ENCODE data around the gene LGALS12. TPM values are rescaled to one million over a fixed set of nuclear protein-coding genes. Genes with fewer than 3 reads are reported as not detected.
"Not testable (repeated sequence)": the region's sequence is repeated elsewhere in the genome, so short reads cannot be mapped to it uniquely, and the experiment has no call there.

The LGALS12 gene
- total and polyA plus RNA-seq, 7 experiments from 2014 or later, result 1.3 TPM; not detected in 6

DNA sequence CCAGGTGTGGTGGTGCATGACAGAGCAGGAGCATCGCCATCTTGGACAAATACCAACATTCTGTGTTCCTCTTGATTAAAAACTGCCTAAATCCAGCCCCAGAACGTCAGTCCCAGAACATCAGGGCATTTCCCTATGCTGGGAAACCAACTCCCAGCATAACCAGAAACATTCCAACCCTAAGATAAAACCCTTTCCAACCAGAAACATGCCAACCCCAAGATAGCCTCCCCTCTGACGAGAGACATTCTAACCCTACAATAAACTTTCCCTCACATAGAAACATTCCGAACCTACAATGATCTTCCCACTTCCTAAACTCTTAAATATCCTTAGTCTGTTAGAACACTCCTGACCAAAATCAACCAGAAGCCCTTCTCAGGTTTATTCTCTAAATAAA lies 42.3 kb downstream of the LGALS12 start:
- intact Hi-C loops (cut with micrococcal nuclease), result no loop called here
- Histone ChIP-seq H3K27me3 (ENCODE audit: control insufficient read depth in 2 of 2, insufficient read depth in 2 of 2, low read length in 2 of 2) (no peaks in the 10 kb centered on the region), H3K9me3 (ENCODE audit: control insufficient read depth in 2 of 3, low read length in 3 of 3) (no peaks in the 10 kb centered on the region), H3K4me3 (ENCODE audit: low read length) (no peak overlapping the region), H3K4me1 (ENCODE audit: control insufficient read depth in 2 of 2, insufficient read depth in 2 of 2, low read length in 2 of 2) (peaks cover 16 to 19% of the 10 kb centered on the region in 2 donors), H3K36me3 (ENCODE audit: control insufficient read depth in 2 of 3, insufficient read depth in 3 of 3, low read length in 3 of 3) (peaks cover 16 to 43% (median 20%) of the 10 kb centered on the region in 3 experiments), H3K27ac (ENCODE audit: low read depth, low read length) (no peak overlapping the region)
- no peaks in the 10 kb centered on the region for H3K9me3 Mint-ChIP-seq
- H3K4me3 Mint-ChIP-seq, result peak overlapping the region in 2 of 10 donors; percentile 1 to 8
- H3K4me1 Mint-ChIP-seq, result peaks cover 14 to 60% (median 48%) of the 10 kb centered on the region in 7 donors
- DNase-seq (no peak), ATAC-seq (no peak)
- H3K27me3 Mint-ChIP-seq, result no peaks in the 10 kb centered on the region
- POLR2A ChIA-PET, result interaction anchor here (1.5 to 6.9 kb wide), 3 partner anchors 11 to 18 kb away, joined by 4 to 172 read pairs (median 25); partner anchors contain the start of gene PLAAT4
- H3K27ac Mint-ChIP-seq, result peak overlapping the region in 7 of 9 donors; percentile 22 to 78 (median 65)
- CTCF ChIA-PET, result no interaction called here
- peaks cover 4 to 41% (median 22%) of the 10 kb centered on the region in 5 donors for H3K36me3 Mint-ChIP-seq

DNA sequence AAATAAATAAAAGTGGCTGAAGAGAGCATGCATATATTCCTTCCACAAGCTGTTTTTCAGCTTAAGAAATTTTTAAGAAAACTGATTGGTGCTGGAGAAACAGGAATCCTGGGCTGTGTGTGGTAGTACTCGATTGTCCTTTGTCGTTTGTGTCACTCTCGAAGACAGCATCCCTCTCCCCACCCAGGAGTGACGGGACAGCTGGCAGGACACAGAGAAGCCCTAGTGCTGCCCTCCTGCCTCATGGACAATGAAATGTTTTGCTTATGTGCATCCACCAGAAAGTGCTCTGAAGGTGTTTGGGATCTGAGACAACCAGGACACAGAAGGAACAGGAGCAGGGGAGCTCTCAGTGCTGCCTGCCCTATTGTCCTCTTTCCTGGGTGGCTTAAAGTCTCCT lies 43.5 kb downstream of the LGALS12 start:
- Histone ChIP-seq H3K4me3 (ENCODE audit: low read length) (no peak overlapping the region), H3K36me3 (ENCODE audit: control insufficient read depth in 2 of 3, insufficient read depth in 3 of 3, low read length in 3 of 3) (peaks cover 14 to 31% (median 16%) of the 10 kb centered on the region in 3 experiments), H3K27ac (ENCODE audit: low read depth, low read length) (no peak overlapping the region), H3K9me3 (ENCODE audit: control insufficient read depth in 2 of 3, low read length in 3 of 3) (no peaks in the 10 kb centered on the region), H3K4me1 (ENCODE audit: control insufficient read depth in 2 of 2, insufficient read depth in 2 of 2, low read length in 2 of 2) (peaks cover 28 to 32% of the 10 kb centered on the region in 2 donors), H3K27me3 (ENCODE audit: control insufficient read depth in 2 of 2, insufficient read depth in 2 of 2, low read length in 2 of 2) (no peaks in the 10 kb centered on the region)
- H3K4me1 Mint-ChIP-seq, result peaks cover 19 to 61% (median 52%) of the 10 kb centered on the region in 7 donors
- peaks cover 2 to 35% (median 15%) of the 10 kb centered on the region in 5 donors for H3K36me3 Mint-ChIP-seq
- ATAC-seq (no peak), DNase-seq (no peak)
- peak overlapping the region; percentile 46 to 91 (median 80) for H3K27ac Mint-ChIP-seq
- H3K9me3 Mint-ChIP-seq, result no peaks in the 10 kb centered on the region
- H3K4me3 Mint-ChIP-seq, result peak overlapping the region in 9 of 10 donors; percentile 32 to 62 (median 39)
- H3K27me3 Mint-ChIP-seq, result no peaks in the 10 kb centered on the region
- intact Hi-C loops (cut with micrococcal nuclease), result no loop called here
- ChIA-PET CTCF (no interaction called here), POLR2A (interaction anchor here (1.5 to 6.9 kb wide), 3 partner anchors 11 to 36 kb away, joined by 3 to 172 read pairs (median 21); partner anchors contain the start of gene PLAAT4)

DNA sequence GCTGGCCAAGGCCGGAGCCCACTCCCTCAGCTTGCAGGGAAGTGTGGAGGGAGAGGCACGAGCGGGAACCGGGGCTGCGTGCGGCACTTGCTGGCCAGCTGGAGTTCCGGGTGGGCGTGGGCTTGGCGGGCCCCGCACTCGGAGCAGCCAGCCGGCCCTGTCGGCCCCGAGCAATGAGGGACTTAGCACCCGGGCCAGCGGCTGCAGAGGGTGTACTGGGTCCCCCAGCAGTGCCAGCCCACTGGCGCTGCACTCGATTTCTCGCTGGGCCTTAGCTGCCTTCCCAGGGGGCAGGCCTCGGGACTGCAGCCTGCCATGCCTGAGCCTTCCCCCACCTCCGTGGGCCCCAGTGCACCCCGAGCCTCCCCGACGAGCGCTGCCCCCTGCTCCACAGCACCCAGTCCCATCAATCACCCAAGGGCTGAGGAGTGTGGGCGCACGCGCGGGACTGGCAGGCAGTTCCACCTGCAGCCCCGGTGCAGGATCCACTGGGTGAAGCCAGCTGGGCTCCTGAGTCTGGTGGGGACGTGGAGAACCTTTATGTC lies 44.3 kb downstream of the LGALS12 start:
- CTCF ChIA-PET, result interaction anchor here (1.7 kb wide), 1 partner anchor 10 kb away, joined by 4 read pairs; no protein-coding TSS in a partner anchor
- not testable (repeated sequence) for H3K4me3 ChIP-seq (ENCODE audit: low read length); H3K9me3 Mint-ChIP-seq; H3K27me3 ChIP-seq (ENCODE audit: control insufficient read depth in 2 of 2, insufficient read depth in 2 of 2, low read length in 2 of 2); DNase-seq; H3K27me3 Mint-ChIP-seq; H3K9me3 ChIP-seq (ENCODE audit: control insufficient read depth in 2 of 3, low read length in 3 of 3); H3K27ac ChIP-seq (ENCODE audit: low read depth, low read length); ATAC-seq
- peak overlapping the region in 3 of 10 donors; percentile 89 to 92 (median 89) for H3K4me3 Mint-ChIP-seq
- peaks cover 0 to 32% (median 15%) of the 10 kb centered on the region in 5 donors for H3K36me3 Mint-ChIP-seq
- Histone ChIP-seq H3K36me3 (ENCODE audit: control insufficient read depth in 2 of 3, insufficient read depth in 3 of 3, low read length in 3 of 3) (peaks cover 7 to 23% (median 8%) of the 10 kb centered on the region in 3 experiments), H3K4me1 (ENCODE audit: control insufficient read depth in 2 of 2, insufficient read depth in 2 of 2, low read length in 2 of 2) (peaks cover 35 to 38% of the 10 kb centered on the region in 2 donors)
- POLR2A ChIA-PET, result interaction anchor here (1.5 to 6.9 kb wide), 5 partner anchors 8 to 37 kb away, joined by 3 to 172 read pairs (median 20); partner anchors contain the start of gene PLAAT4
- peaks cover 23 to 64% (median 58%) of the 10 kb centered on the region in 7 donors for H3K4me1 Mint-ChIP-seq
- peak overlapping the region in 6 of 9 donors; percentile 87 to 98 (median 95) for H3K27ac Mint-ChIP-seq
- intact Hi-C loops (cut with micrococcal nuclease), result loop anchor here in 1 of 2 donors (5.0 kb wide), 2 partner anchors 62 to 132 kb away; partner anchors contain the start of genes PLAAT3 and RTN3

DNA sequence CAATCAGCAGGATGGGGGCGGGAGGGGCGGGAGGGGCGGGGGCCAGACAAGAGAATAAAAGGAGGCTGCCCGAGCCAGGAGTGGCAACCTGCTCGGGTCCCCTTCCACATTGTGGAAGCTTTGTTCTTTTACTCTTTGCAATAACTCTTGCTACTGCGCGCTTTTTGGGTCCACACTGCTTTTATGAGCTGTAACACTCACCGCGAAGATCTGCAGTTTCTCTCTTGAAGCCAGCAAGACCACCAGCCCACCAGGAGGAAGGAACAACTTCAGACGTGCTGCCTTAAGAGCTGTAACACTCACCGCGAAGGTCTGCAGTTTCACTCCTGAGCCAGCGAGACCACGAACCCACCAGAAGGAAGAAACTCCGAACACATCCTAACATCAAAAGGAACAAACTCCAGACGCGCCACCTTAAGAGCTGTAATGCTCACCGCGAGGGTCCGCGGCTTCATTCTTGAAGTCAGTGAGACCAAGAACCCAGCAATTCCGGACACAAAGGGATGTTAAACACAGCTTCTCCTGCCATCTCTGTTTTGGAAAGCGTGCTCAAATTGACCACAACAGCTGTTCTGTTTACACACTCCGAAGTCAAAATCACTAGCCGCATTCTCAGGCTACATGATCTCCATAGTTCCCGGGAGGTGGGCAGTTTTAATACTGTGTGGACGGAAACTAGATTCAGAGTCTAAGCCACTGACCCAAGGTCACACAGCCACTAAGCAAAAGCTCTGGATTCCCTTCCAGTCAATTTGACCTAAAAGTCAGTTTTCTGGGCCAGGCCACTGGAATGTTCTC lies 45.4 kb downstream of the LGALS12 start:
- no peaks in the 10 kb centered on the region for H3K27me3 Mint-ChIP-seq
- peak overlapping the region; percentile 67 for H3K27ac ChIP-seq (ENCODE audit: low read depth, low read length)
- peak overlapping the region; percentile 73 to 100 (median 96) for H3K27ac Mint-ChIP-seq
- peak overlapping the region; percentile 57 to 95 (median 89) for H3K4me3 Mint-ChIP-seq
- no peak for ATAC-seq
- ChIA-PET POLR2A (interaction anchor here (0.7 to 6.9 kb wide), 16 partner anchors 9 to 670 kb away, joined by 3 to 172 read pairs (median 5); partner anchors contain the start of genes ATL3 and PLAAT4), CTCF (interaction anchor here (0.6 to 4.2 kb wide), 8 partner anchors 11 to 89 kb away, joined by 3 to 25 read pairs (median 4); partner anchors contain the start of gene PLAAT4)
- H3K9me3 Mint-ChIP-seq, result no peaks in the 10 kb centered on the region
- H3K36me3 ChIP-seq (ENCODE audit: control insufficient read depth in 2 of 3, insufficient read depth in 3 of 3, low read length in 3 of 3), result peaks cover 2 to 12% (median 7%) of the 10 kb centered on the region in 3 experiments
- intact Hi-C loops (cut with micrococcal nuclease), result loop anchor here in 1 of 2 donors (5.0 kb wide), 2 partner anchors 61 to 131 kb away; partner anchors contain the start of genes PLAAT3 and RTN3
- peaks cover 27 to 72% (median 65%) of the 10 kb centered on the region in 7 donors for H3K4me1 Mint-ChIP-seq
- H3K9me3 ChIP-seq (ENCODE audit: control insufficient read depth in 2 of 3, low read length in 3 of 3), result no peaks in the 10 kb centered on the region
- DNase-seq, result peak in 4 of 9 donors; percentile 30 to 50 (median 42)
- no peaks in the 10 kb centered on the region for H3K27me3 ChIP-seq (ENCODE audit: control insufficient read depth in 2 of 2, insufficient read depth in 2 of 2, low read length in 2 of 2)
- H3K4me3 ChIP-seq (ENCODE audit: low read length), result peak overlapping the region; percentile 51
- H3K4me1 ChIP-seq (ENCODE audit: control insufficient read depth in 2 of 2, insufficient read depth in 2 of 2, low read length in 2 of 2), result peaks cover 35 to 45% of the 10 kb centered on the region in 2 donors
- H3K36me3 Mint-ChIP-seq, result peaks cover 0 to 28% (median 13%) of the 10 kb centered on the region in 5 donors

DNA sequence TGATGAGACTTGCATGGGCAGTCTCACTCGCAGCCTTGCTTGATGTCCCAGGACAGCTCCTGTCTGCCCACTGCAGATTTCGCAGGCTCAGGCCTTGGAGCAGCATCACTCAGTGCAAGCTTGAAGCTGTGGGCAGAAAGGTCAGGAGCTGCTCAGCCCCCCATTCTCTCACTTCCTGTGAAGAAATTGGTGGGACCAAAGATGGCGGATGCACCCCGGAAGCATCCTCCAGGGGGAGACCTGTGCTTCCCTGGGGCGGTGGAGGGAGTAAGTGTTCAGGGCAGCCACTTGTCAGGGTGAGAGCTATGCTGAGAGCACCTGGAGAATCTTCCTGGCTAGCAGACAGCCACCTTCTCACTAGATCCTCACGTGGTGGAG lies 46.0 kb downstream of the LGALS12 start:
- Histone ChIP-seq H3K27me3 (ENCODE audit: control insufficient read depth in 2 of 2, insufficient read depth in 2 of 2, low read length in 2 of 2) (no peaks in the 10 kb centered on the region), H3K27ac (ENCODE audit: low read depth, low read length) (peak overlapping the region; percentile 67), H3K4me1 (ENCODE audit: control insufficient read depth in 2 of 2, insufficient read depth in 2 of 2, low read length in 2 of 2) (peaks cover 35 to 49% of the 10 kb centered on the region in 2 donors), H3K4me3 (ENCODE audit: low read length) (peak overlapping the region; percentile 51), H3K36me3 (ENCODE audit: control insufficient read depth in 2 of 3, insufficient read depth in 3 of 3, low read length in 3 of 3) (peaks cover 1 to 6% (median 6%) of the 10 kb centered on the region in 3 experiments), H3K9me3 (ENCODE audit: control insufficient read depth in 2 of 3, low read length in 3 of 3) (no peaks in the 10 kb centered on the region)
- ATAC-seq (peak; percentile 8), DNase-seq (no peak)
- Mint-ChIP-seq H3K36me3 (peaks cover 0 to 22% (median 7%) of the 10 kb centered on the region in 5 donors), H3K4me1 (peaks cover 28 to 75% (median 65%) of the 10 kb centered on the region in 7 donors), H3K4me3 (peak overlapping the region in 9 of 10 donors; percentile 85 to 95 (median 89)), H3K27me3 (no peaks in the 10 kb centered on the region), H3K27ac (peak overlapping the region; percentile 73 to 100 (median 96)), H3K9me3 (no peaks in the 10 kb centered on the region)
- CTCF ChIA-PET, result interaction anchor here (0.7 to 4.2 kb wide), 8 partner anchors 11 to 629 kb away, joined by 3 to 25 read pairs (median 4); partner anchors contain the start of gene PLAAT4
- intact Hi-C loops (cut with micrococcal nuclease), result loop anchor here in 1 of 2 donors (1.0 to 5.0 kb wide), 3 partner anchors 15 to 130 kb away; partner anchors contain the start of genes PLAAT3 and RTN3
- POLR2A ChIA-PET, result interaction anchor here (0.5 to 6.9 kb wide), 16 partner anchors 9 to 804 kb away, joined by 3 to 172 read pairs (median 5); partner anchors contain the start of genes ATL3 and PLAAT4
